GM19455 (cell line): ENCODE data around the gene SKI.

Experiments
- ATAC-seq: cut with Tn5 transposase; IDR thresholded peaks from one replicate; pipeline ENCODE4 v1.9.1; 2021; ENCODE audit not compliant: unreplicated experiment

The SKI gene

DNA sequence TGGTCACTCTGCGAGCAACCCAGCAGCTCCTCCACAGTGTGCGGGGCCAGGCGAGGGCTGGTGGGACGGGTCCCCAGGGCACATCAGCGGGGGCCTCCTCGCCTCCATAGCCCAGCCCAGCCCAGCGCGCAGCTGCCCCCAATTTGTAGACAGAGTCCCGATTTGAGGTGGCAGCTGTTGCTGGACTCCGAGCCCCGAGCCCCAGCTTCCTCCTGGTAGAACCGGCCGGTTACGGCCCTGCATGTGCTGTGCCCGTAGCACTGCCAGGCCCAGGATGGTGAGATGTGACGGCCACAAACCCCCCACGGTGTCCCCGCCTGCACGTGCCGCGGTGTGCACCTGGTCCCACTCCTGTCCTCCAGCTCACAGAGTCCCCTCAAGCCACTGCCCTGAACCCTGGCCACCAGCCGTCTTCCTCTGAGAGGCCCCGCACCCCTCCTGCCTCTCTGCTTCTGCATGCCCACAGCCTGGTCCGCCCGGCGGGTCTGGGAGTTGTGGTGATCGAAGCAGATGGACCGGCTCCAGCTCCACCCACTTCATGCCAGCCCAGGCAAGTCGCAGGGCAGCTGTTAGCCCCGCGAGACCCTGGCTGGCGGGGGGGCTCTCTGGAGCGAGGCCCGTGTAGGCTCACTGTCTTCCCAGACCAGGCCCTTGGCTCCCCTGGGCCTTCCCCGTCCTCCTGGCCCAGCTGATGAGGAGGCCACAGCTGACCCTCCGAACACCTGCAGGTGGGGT lies 107.8 kb downstream of the SKI start:
- ATAC-seq = no peak

DNA sequence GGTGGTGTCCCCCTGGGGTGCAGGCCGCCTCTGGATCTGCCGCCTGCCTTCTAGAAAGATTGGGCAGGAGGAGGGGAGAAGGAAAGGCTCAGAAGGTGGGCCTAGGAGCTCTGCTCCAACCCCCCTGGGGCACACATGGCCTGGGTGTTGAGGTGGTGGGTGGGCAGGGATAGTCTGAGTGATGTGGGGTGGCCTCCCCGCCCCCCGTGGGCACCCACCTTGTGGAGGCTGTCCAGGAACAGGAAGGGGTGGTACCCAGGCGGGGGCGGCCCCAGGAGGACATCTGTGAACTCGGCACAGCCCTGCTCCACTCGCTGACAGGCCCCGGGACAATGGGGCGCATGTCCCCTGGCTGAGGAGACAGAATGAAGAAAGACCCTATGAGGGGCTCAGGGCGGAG lies 108.4 kb downstream of the SKI start:
- no peak for ATAC-seq

DNA sequence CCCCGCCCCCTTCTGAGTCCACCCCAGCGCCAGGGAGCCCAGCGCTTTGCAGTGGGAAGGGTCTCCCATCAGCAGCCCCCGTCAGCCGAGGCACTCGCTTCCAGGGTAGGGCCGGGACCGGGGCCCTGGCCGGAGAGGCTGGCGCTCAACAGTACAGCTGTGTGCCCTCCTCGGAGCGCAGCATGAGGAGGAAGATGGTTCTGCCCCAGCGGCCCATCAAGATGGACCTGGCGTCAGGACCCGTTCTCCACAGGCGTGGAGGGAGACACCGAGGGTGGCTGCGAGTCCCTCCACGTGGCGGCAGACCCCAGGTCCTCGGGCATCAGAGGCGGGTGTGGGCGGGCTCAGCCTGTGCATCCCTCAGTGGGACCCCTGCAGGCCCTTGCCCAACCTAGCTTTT lies 109.0 kb downstream of the SKI start:
- no peak for ATAC-seq

DNA sequence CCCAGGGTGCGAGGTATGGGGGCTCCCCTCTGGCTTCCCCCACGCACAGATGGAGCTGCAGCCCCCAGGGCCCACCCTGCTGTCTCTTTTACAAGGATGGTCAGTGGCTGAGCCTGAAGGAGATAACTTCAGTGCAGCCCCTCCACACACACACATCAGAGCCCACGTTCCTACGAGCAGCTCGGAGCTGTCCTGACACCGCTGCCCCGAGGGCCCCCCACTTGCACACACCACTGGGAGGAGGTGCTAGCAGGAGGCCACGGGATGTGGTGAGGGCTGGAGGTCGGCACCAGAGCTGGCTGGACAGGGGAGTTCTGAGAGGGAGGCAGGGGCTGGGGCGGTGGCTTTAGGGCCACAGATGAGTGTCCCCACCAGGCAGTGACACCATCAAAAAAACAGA lies 109.4 kb downstream of the SKI start:
- no peak for ATAC-seq

DNA sequence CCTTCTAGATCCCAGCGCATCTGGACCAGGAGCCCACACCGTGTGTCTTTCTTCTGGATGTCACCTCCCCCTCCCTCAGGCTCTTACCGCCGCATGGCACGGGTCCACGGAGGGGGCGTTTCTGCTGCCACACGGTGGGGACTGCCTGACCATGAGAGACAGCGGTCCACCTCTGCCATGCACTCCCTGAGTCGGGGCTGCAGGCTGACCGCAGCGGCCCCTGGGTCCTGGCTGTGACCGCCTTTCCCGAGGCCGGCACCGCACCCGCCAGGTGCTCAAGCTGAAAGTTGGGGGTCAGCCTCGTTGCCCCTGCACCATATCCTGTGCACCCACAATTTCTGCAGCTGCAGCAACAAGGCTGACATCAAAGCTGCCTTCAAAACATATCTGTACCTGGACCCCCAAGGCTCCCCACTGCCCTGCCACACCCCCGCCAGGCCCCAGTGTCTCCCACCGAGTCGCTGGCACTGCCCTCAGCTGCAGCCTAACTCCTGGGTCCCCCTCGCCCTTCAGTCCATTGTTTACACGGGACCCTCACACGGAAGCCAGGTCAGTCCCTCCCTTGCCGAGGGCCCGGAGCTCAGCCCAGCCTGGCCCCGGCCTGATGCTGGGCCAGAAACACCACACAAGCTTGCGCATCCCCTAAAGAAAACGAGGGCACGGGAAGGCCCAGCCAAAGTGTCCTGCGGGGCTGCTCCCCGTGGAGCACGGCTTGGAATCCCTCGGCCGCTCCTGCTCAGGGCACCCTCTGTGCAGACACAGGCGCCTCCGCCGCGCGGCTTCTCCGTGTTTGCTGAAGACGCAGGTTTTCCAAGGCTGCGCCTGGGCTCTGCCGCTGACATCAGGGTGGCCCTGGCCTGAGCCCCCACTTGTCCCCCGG lies 111.3 kb downstream of the SKI start:
- ATAC-seq = no peak

DNA sequence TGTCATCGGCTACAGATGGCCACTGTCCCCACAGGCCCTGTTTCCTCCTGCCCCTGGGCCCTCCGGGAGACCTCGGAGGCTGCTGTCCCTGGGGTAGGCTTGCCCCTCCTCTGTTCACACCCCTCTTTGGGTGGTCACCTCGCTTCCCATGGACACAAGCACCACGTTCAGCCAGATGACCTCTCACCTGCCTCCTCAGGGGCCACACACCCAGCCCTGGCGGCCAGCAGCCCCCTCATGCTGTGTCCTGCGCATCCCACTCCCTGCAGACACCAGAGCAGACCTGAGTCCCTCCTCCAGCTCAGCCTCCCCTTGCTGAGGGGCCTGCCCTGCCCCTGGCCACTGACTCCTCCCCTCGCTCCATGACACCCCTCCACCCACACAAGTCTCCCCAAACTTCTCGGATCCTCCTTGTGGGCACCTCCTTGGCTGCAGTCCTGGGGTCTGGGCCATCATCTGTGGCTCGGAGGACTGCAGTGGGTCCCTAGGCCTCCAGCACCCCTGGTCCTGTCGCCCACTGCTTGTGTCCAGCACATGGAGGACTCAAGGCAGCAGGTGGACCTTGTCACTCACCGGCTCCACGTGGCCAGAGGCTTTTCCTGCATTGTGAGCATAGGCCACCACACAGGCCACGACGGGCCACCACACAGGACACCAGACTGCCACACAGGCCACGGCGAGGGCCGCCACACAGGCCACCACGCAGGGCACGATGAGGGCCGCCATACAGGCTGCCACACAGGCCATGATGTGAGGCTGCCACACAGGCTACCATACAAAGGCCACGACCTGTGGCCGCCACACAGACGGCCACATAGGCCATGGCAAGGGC lies 112.2 kb downstream of the SKI start:
- no peak for ATAC-seq

DNA sequence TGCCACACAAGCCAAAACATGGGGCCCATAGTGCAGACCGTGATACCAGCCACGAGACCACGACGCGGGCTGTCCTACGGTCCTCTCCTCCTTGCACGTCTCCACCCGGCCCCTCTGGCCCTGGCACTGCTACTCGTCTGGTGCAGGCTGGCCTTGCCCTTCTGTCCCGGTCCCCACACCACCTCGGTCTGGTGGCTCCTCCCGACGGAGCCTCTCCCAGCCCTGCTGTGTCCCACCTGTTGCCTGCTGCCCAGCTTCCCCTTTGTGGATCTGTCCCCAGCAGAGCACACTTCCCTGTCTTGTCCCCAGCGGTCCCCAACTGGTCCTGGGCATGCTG lies 112.8 kb downstream of the SKI start:
- no peak for ATAC-seq

DNA sequence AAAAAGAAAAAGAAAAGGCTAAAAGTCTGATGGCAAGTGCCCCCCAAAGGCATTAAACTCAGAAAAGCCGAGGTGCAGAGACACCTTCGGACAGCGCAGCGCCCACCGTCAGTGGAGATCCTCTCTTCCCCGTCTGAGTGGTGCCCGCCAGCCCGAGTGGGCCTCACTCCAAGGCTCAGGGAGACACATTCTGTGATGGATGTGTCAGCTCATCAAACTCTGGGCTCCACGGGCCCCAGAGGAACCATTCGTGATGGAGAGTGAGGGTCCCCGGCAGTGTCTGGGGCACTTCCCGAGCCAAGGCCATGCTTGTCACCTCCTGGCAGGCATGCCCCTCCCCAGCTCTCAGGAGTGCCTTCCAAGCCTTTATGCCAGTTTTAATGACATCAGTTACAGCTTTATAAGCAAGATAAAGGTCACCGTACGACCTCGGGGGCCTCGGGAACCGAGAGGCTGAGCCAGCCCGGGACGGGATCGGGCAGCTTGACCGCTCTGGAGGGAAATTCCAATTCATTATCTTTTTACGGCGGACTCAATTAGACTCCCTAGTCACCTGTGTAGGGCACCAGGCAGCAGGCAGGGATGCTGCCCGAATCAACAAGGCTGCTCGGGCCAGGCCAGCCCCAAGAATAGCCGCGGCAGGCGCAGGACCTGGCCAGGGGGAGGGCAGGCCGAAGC lies 113.7 kb downstream of the SKI start:
- no peak for ATAC-seq

DNA sequence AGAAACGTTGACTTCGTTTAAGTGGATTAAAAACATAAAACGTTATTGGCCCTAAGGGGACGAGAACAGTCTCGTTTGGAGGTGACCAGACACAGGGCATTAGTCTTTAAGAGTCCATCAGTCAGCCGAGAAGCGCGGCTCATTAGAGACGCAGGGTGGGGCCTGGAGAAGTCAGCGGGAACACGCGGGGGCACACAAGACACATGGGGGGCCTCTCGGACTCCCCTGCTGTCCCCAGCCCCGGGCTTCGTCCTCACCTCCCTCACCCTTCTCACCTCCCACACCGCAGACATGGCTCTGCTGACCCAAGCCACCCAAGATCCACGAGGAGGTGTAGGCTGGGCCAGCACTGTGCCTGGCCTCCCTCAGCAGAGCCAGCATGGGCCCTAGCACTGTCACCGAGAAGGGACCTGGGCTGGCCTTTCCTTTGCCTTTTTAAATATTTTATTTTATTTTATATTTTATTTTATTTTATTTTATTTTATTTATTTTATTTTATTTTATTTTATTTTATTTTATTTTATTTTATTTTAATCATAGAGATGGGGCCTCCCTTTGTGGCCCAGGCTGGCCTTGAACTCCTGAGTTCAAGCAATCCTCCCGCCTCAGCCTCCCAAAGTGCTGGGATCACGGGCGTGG lies 114.4 kb downstream of the SKI start:
- no peak for ATAC-seq

DNA sequence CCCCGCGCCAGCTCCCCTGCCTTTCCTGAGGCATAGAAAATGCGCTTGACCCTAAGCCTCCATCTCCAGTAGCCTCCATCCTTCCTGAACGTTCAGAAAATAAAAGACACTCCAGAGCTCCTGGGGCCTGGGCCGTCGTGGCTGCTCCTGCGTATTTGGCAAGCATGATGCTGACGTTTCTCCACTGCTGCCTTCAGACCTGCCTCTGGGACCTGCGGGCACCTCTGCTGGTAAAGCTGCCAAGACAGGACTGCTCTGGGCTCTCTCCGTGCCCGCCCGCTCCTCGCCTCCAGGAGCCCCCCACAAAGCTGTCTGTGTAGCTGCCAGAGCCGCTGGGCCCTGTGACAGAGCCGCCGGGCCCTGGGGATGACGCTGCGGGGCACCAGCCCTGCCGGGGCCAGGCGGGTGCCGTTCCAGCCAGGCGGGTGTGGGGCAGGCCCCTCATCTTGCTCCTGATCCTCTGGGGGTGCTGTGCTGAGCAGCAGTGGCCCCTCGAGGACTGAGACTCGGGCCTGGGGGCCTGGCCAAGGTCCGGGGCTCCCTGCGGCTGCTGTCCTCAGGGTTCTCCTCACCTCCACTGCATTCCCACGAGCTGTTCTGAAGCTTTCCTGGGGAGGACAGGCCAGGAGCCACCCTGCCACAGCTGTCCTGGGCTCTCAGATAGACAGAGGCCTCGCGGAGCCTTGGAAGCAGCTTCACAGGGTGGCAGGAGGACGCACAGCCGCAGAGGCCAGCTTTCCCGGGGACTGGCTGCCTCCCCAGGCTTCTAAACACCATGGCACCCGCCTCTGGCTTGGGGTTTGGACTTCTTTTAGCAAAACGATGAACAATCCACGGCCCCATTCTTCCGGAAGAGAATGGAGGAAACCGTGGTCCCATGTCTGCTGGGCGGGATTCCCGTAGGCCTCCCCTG lies 115.2 kb downstream of the SKI start:
- no peak for ATAC-seq

DNA sequence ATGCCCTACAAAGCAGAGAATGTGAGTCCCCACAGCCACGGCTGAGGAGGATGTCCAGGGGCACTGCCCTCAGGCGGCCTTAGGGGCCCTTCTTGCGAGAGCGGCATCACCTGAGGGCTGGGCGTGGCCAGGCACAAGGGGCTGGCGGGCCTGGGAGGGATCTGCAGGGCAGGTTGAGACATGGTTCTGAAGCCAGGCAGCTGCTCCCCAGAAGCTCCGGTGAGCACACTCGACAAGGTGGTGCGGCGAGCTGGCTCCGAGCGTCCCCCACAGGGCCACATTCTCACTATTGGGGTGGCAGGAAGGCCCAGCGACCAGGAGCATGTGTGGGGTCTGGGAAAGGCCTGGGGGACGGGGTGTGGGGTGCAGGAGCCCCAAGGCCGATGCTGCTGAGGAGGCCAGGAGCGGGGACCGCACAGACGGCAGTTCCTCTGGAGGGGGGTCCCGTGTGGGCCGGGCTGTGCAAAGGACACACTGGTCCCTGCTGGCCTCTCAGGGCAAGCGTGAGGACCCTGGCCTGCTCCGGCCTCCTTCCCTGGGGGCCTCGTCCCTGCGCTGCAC lies 116.1 kb downstream of the SKI start:
- ATAC-seq = no peak

DNA sequence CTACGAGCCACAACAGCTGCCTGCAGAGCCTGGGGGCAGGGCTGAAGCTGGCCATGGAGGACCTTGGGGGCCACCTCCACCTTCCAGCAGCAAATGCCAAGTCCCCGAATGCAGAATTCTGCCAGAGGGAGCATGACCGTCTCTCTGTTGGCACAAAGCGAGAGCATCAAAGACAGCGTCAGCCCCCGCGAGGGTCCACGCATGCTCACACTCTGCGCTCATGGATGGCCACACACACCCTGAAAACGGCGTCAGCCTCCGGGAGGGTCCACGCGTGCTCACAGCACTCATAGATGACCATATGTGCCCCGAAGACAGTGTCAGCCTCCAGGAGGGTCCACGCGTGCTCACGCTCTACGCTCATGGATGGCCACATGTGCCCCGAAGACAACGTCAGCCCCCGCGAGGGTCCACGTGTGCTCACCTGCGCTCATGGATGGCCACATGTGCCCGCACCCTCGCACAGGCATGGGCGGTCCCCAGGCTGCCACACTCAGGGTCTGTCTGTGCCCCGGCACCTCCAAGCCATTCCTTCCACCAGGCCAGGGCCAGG lies 116.7 kb downstream of the SKI start:
- no peak for ATAC-seq

DNA sequence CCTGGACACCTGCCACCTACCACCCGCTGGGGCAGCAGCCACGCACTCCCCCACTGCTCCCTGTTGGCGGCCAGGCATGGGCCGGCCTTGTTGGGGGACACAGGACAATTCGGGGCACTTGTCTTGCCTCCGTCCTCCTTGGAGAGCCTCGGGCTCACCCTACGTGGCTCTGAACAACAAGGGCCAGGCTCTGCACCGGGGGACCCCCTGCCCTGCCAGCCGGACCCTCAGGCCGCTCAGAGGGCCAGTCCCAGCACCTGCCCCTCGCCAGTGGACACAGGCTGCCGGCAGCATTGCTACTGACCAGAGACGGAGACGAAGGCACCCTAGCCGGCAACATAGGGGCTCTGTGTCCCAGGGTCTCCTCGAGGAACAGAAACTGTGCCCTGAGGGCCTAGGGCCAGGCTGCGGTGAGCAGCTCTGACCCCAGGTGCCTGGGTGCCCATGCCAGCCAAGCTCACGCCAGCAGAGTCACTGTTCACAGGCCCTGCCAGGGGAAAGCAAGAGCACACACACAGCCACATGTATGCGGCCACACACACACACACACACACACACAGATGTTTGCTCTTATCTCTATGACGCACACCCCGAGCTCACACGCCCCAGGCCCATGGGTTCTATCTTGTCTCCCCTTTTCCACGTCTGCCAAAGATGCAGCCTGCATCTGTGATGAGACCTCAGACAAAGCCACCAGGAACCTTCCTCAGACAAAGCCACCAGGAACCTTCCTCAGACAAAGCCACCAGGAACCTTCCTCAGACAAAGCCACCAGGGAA lies 117.4 kb downstream of the SKI start:
- no peak for ATAC-seq

DNA sequence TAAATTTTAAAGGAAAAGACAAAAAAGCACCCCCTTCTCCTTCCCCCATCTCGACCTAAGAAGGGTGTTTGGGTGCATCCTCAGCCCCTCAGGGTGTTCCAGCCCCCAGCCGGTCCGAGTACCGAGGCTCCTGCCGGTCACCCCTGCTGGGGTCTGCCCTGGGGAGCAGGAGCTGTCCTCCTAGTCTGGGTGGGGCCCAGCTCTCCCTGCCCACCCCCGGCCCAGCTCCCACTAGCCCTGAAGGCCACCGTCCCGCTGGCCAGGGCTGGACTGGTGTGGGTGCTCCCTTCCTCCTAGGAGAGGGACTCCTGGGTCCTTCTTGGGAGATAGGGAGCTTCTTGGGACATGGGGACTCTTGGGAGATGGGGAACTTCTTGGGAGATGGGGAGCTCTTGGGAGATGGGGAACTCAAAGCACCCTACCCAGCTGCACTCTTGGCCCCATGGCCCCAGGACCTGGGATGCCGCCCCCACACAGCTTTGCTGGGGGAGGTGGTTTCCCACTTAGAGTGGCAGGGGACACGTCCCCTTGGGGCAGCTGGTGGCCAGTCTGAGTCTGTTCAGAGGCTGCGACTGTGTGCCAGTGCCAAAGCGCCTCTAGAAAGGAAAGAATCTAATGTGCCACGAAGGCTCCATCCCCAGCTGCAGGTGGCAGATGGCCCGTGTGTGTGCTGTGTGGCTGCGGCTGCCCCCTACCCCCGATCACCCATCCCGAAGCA lies 118.7 kb downstream of the SKI start:
- ATAC-seq = no peak

DNA sequence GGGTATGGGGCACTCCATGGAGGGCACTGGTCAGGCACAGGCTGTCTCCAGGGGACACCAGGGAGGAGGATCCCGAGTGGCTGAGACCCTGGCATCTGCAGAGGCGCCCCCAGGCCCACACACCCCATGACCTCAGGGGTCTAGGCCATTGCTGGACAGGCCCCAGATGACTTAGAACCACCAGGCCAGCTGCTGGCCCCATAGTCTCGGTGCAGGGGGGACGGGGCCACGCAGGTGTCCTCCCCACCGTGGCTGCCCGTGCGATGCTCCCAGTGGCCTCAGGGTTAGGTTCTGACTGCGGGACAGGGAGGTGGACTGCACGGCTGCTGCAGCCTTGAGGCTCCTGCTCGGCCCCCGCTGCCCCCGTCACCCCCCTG lies 119.3 kb downstream of the SKI start:
- no peak for ATAC-seq

DNA sequence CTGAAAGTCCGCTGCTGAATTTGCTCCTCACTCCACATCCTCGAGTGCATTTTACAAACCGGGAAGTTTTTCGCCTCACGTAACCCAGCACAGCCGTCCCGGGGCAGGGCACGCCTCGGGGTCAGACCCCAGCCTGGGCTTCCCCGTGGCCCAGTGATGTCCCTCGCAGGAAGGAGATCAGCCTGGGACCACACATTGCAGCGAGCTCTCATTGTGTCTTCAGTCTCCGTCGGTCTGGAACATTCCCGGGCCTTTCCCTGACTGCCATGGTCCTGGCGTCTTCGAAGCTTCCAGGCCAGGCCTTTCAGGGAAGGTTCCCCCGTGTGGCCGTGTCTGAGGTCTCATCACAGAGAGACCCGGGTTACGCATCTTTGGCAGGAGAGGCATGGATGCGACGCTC lies 119.8 kb downstream of the SKI start:
- ATAC-seq = no peak
